GM12878 (cell line): ENCODE data around the gene TMEM223. TPM values are rescaled to one million over a fixed set of nuclear protein-coding genes. Genes with fewer than 3 reads are reported as not detected.
A peak's percentile ranks its signal among the peaks of the same experiment; 100 is the strongest.

Source experiments
- CREM ChIP-seq: IDR thresholded peaks from 2 replicates; pipeline ENCODE4 v1.6.1; 2014; ENCODE audit warnings: antibody characterized with exemption, low read depth
- EP300 ChIP-seq, 2 experiments: fragments of 150-350 bp in 1 of 2; IDR thresholded peaks; 2 replicates each; pipeline ENCODE4 v1.6.1; 2011 to 2012; ENCODE audit warnings: low read depth in 2 of 2, low read length in 2 of 2, borderline replicate concordance in 1 of 2, improper control_type of control experiment in 1 of 2, inconsistent platforms in 1 of 2; ENCODE audit not compliant: control insufficient read depth in 1 of 2
- HDAC6 ChIP-seq: fragments of 200-600 bp; sonication (generic); IDR thresholded peaks from one replicate; pipeline ENCODE4 v1.8.0; 2017; ENCODE audit warnings: antibody characterized with exemption; ENCODE audit not compliant: unreplicated experiment
- IRF4 ChIP-seq: IDR thresholded peaks from 2 replicates; pipeline ENCODE4 v1.6.1; 2011; ENCODE audit warnings: low read depth, low read length
- JUNB ChIP-seq: IDR thresholded peaks from 2 replicates; pipeline ENCODE4 v1.6.1; 2016; ENCODE audit warnings: antibody characterized with exemption, mild to moderate bottlenecking
- LARP7 ChIP-seq: fragments of 450-650 bp; IDR thresholded peaks from 2 replicates; pipeline ENCODE4 v1.6.1; 2017; ENCODE audit warnings: mild to moderate bottlenecking
- NFXL1 ChIP-seq: fragments of 450-650 bp; IDR thresholded peaks from 2 replicates; pipeline ENCODE4 v1.6.1; 2017; ENCODE audit warnings: antibody characterized with exemption, mild to moderate bottlenecking, borderline replicate concordance
- NFYB ChIP-seq: IDR thresholded peaks from 2 replicates; pipeline ENCODE4 v1.6.1; 2011; ENCODE audit warnings: low read depth, mild to moderate bottlenecking, low read length, improper control_type of control experiment, moderate library complexity; ENCODE audit not compliant: insufficient read depth
- PAX5 ChIP-seq: IDR thresholded peaks from 2 replicates; pipeline ENCODE4 v1.6.1; 2011; ENCODE audit warnings: low read depth, low read length, borderline replicate concordance
- POLR2AphosphoS2 ChIP-seq: IDR thresholded peaks from 2 replicates; pipeline ENCODE4 v1.6.1; 2011; ENCODE audit warnings: low read depth, mild to moderate bottlenecking, low read length, improper control_type of control experiment, moderate library complexity
- PRDM15 ChIP-seq: fragments of 450-650 bp; formaldehyde crosslinking; IDR thresholded peaks from 2 replicates; pipeline ENCODE4 v1.4.0; 2020; ENCODE audit warnings: mild to moderate bottlenecking, moderate library complexity
- SIN3A ChIP-seq: IDR thresholded peaks from 2 replicates; pipeline ENCODE4 v1.6.1; 2012; ENCODE audit warnings: low read depth, low read length, improper control_type of control experiment
- SIX5 ChIP-seq: IDR thresholded peaks from 2 replicates; pipeline ENCODE4 v1.6.1; 2011; ENCODE audit warnings: mild to moderate bottlenecking, low read depth, low read length, moderate library complexity; ENCODE audit not compliant: severe bottlenecking
- STAT3 ChIP-seq: IDR thresholded peaks from 2 replicates; pipeline ENCODE4 v1.6.1; 2011; ENCODE audit warnings: low read depth, low read length, improper control_type of control experiment
- SUPT20H ChIP-seq: IDR thresholded peaks from 2 replicates; pipeline ENCODE4 v1.6.1; 2011; ENCODE audit warnings: low read depth, mild to moderate bottlenecking, low read length, moderate library complexity, borderline replicate concordance; ENCODE audit not compliant: control insufficient read depth
- TCF12 ChIP-seq: IDR thresholded peaks from 2 replicates; pipeline ENCODE4 v1.6.1; 2011; ENCODE audit warnings: low read depth, mild to moderate bottlenecking, low read length
- TCF7 ChIP-seq: IDR thresholded peaks from 2 replicates; pipeline ENCODE4 v1.6.1; 2014; ENCODE audit warnings: antibody characterized with exemption, borderline replicate concordance
- ZNF207 ChIP-seq: fragments of 450-650 bp; IDR thresholded peaks from 2 replicates; pipeline ENCODE4 v1.6.1; 2014; ENCODE audit warnings: antibody characterized with exemption, mild to moderate bottlenecking, borderline replicate concordance
- polyA plus RNA-seq, 11 experiments: library from polyadenylated mRNA; depleted of rRNA in 4 of 11; unstranded in 6 of 11; stranded (reverse) in 5 of 11; fragments of >200 nt; fragmentation: Nextera tagmentation in 4 of 11; fragmentation: Illumina TruSeq in 1 of 11; extraction: Ambion mirVana in 4 of 11; extraction: Trizol in 1 of 11; gene quantifications; 1 replicate in 1 of 11; 2 replicates in 10 of 11; pipeline versions ENCODE4 v1.2.1 to v1.2.3, GENCODE V29; 2011 to 2016; ENCODE audit warnings: inconsistent platforms in 2 of 11, missing spikeins in 2 of 11, low read depth in 1 of 11
- total RNA-seq, 4 experiments: library from RNA; depleted of rRNA in 3 of 4; stranded (reverse); fragments of >200 nt in 3 of 4; fragmentation: Illumina TruSeq in 1 of 4; extraction: Trizol in 1 of 4; gene quantifications; 2 replicates each; pipeline versions ENCODE4 v1.2.1 to v1.2.3, GENCODE V29; 2013 to 2021
- TF ChIP-seq, protein P1 (sequence below): IDR thresholded peaks from 2 replicates; pipeline ENCODE4 v1.6.1; 2012; ENCODE audit warnings: low read length, inconsistent platforms
- TF ChIP-seq, protein P2 (sequence below): IDR thresholded peaks from 2 replicates; pipeline ENCODE4 v1.6.1; 2011; ENCODE audit warnings: low read depth, low read length, improper control_type of control experiment, borderline replicate concordance

Gene TMEM223
- total and polyA plus RNA-seq, 10 of the 15 experiments (the other 5 are each of a cell fraction or from before 2014, with no cell fraction given): 5.3 to 33.2 (median 14.0) TPM

DNA sequence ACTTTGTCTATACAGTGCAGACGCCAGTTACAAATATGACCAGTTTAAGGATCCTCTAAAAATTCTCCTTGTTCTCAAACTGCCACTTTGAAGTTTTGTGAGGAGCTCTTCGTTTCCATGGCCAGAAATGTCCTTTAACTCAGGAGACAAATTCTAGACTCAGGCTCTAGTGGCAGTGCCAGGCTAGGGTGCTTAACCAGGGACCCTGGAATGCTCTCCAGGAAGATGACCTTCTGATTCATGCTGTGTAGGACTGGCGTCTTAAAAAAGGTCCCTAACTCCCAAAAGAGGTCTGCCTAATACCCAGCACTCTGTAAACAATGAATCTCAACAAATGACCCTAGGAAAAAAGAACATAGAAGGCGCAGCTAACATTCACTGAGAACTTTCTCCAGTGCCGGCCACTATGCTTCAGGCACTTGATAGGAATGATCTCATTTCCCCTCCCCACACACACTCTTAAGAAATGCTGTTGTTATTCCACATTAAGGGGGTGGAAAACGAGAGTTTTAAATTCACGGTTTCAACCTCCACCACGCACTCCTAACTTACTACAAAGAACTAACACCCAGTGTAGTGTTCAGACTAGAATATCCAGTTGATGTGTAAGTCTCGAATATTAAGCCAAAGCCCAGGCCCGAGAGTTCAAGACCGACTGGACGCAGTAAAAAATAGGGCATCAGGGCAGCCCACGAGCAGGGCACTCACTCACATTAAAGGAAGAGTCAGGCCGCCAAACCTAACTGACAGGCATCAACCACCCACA, 12.7 kb upstream of the TMEM223 start (continued):
- TF ChIP-seq STAT3: no peak
- peak; percentile 13; the same call in 1 of the 2 replicates for TF ChIP-seq CREM
- no peak for TF ChIP-seq EP300 (IDR thresholded peaks at IDR 0.05; ENCODE audit: borderline replicate concordance in 1 of 2, control insufficient read depth in 1 of 2, low read depth in 2 of 2, low read length in 2 of 2)
- no peak for TF ChIP-seq SIN3A
- TF ChIP-seq PRDM15 (CRISPR knock-in tag): no peak
- TF ChIP-seq LARP7: no peak
- TF ChIP-seq SIX5: no peak
- TF ChIP-seq TCF7: peak; percentile 39; the same call in 1 of the 2 replicates
- TF ChIP-seq PAX5: no peak
- no peak for TF ChIP-seq IRF4
- no peak for TF ChIP-seq POLR2AphosphoS2
- no peak for TF ChIP-seq HDAC6
- TF ChIP-seq NFXL1: no peak
- no peak for TF ChIP-seq NFYB
- TF ChIP-seq TCF12: no peak
- TF ChIP-seq SUPT20H: no peak
- TF ChIP-seq, protein P1, sequence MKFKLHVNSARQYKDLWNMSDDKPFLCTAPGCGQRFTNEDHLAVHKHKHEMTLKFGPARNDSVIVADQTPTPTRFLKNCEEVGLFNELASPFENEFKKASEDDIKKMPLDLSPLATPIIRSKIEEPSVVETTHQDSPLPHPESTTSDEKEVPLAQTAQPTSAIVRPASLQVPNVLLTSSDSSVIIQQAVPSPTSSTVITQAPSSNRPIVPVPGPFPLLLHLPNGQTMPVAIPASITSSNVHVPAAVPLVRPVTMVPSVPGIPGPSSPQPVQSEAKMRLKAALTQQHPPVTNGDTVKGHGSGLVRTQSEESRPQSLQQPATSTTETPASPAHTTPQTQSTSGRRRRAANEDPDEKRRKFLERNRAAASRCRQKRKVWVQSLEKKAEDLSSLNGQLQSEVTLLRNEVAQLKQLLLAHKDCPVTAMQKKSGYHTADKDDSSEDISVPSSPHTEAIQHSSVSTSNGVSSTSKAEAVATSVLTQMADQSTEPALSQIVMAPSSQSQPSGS: peak; percentile 63; the same call in 1 of the 2 replicates
- no peak for TF ChIP-seq ZNF207
- TF ChIP-seq JUNB: 0 out of 2 replicates have a peak, but pooled peaks have one; percentile 16
- TF ChIP-seq, protein P2, sequence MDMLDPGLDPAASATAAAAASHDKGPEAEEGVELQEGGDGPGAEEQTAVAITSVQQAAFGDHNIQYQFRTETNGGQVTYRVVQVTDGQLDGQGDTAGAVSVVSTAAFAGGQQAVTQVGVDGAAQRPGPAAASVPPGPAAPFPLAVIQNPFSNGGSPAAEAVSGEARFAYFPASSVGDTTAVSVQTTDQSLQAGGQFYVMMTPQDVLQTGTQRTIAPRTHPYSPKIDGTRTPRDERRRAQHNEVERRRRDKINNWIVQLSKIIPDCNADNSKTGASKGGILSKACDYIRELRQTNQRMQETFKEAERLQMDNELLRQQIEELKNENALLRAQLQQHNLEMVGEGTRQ: no peak
- TF ChIP-seq, all 136 proteins: peak for 10
